ENCODE data around the gene HSH2D. TPM values are rescaled to one million over a fixed set of nuclear protein-coding genes. Genes with fewer than 3 reads are reported as not detected.

The HSH2D gene
- total RNA-seq, 6 donors from 2014 or later: 5.9 to 12.6 (median 8.2) TPM

DNA sequence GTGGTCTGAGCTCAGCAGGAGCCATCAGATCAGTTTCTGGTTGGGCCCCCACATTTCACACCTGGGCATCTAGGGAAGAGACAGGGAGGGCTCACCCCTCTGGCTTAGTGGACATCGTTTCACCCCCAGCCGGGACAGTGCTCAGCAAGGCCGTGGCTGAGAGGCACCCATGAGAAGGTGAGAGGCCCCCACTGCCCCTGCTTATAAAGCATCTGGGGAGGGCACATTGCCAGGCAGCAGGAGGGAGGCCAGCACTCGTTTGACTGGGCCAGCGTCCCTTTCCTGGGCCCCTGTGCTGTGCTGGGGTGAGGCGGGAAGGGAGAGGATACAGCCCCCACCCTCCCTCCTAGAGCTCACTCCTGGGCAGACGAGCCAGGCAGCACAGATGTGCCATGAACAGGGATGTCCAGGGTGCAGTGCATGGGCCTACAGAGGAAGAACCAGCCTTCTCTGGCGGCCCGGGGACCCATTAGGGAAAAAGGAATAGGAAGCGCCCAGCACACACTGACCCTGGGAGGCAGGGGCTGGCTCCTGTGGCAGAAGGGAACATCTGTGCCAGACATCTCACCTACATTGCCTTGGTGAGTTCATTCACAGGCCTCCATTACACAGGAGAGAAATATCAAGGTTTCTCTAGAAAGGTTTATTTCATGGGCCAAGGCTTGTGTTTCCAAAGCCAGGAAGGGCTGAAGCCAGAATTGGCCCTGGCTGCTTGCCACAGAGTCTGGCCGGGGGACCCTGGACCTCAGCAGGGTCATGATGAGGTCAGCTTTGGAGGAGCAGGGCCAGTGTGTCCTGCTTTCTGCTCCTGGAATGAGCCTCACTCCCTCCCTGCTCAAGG is 61.9 kb downstream of the HSH2D start:
- H3K36me3 ChIP-seq: peaks cover 21 to 94% (median 75%) of the 10 kb centered on the region in 4 donors
- ATAC-seq (ENCODE audit: low FRiP score in 2 of 2): no peak
- TF ChIP-seq POLR2AphosphoS5 (IDR thresholded peaks at IDR 0.05) (no peak), POLR2A (IDR thresholded peaks at IDR 0.05) (no peak), EP300 (IDR thresholded peaks at IDR 0.05) (no peak)
- no peak overlapping the region for H3K27ac ChIP-seq
- H3K9me3 ChIP-seq: no peaks in the 10 kb centered on the region
- no peaks in the 10 kb centered on the region for H3K27me3 ChIP-seq
- no peak overlapping the region for H3K4me3 ChIP-seq
- H3K4me1 ChIP-seq: peaks cover 3 to 6% (median 5%) of the 10 kb centered on the region in 4 donors
- 69 to 76% methylated on average over 5 to 11 of the region's 11 CpGs for WGBS, 2 donors
- no peak for DNase-seq

DNA sequence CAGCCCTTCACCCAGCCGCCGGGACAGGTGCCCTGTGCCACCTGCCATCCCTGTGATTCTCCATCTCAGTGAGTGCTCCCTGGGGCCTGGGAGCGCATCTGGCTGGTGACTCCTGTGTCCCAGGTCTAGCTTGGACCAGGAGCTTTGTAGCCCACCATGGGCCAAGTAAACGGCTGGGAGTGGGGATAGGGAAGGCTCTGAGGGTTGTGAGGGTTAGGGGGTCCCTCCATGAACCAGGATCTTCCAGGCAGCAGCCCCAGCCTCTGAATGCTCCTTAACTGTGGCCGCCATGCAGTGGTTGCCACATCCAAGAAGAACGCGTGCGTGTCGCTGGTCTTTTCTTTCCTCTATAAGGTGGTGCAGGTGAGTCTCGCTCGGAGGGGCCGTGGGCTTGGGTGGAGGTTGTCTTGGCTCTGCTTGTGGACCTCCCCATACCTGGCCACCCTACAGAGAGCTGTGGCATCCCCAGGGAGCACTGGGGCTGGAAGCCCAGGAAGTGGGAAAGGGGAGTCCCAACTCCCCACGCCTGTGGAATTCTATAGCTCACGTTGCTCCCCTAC is 62.6 kb downstream of the HSH2D start:
- TF ChIP-seq POLR2A (IDR thresholded peaks at IDR 0.05): no peak
- no peak for TF ChIP-seq CTCF (IDR thresholded peaks at IDR 0.05)
- TF ChIP-seq EP300 (IDR thresholded peaks at IDR 0.05): no peak
- TF ChIP-seq POLR2AphosphoS5 (IDR thresholded peaks at IDR 0.05): no peak
- WGBS, 2 donors: 94 to 96% methylated on average over 9 to 11 of the region's 14 CpGs
- peaks cover 21 to 93% (median 79%) of the 10 kb centered on the region in 4 donors for H3K36me3 ChIP-seq
- no peak overlapping the region for H3K4me3 ChIP-seq
- ATAC-seq (ENCODE audit: low FRiP score in 2 of 2): no peak
- no peaks in the 10 kb centered on the region for H3K9me3 ChIP-seq
- H3K4me1 ChIP-seq: no peaks in the 10 kb centered on the region
- no peaks in the 10 kb centered on the region for H3K27me3 ChIP-seq
- no peak for DNase-seq
- no peak overlapping the region for H3K27ac ChIP-seq

- peaks cover 21 to 97% (median 83%) of the 10 kb centered on the region in 4 donors for H3K36me3 ChIP-seq
- ATAC-seq (ENCODE audit: low FRiP score in 2 of 2) (no peak), DNase-seq (no peak)
- H3K9me3 ChIP-seq: no peaks in the 10 kb centered on the region
- H3K4me3 ChIP-seq: no peak overlapping the region
- 89 to 98% methylated on average over 7 of the region's 7 CpGs for WGBS, 2 donors
- no peaks in the 10 kb centered on the region for H3K4me1 ChIP-seq
- no peaks in the 10 kb centered on the region for H3K27me3 ChIP-seq
- no peak for TF ChIP-seq POLR2A (IDR thresholded peaks at IDR 0.05)
- no peak for TF ChIP-seq EP300 (IDR thresholded peaks at IDR 0.05)
- no peak for TF ChIP-seq POLR2AphosphoS5 (IDR thresholded peaks at IDR 0.05)
- no peak for TF ChIP-seq CTCF (IDR thresholded peaks at IDR 0.05)
- H3K27ac ChIP-seq: no peak overlapping the region
Measured at GRCh38 chr19:16206637-16207036, 63.2 kb downstream of the HSH2D start.

DNA sequence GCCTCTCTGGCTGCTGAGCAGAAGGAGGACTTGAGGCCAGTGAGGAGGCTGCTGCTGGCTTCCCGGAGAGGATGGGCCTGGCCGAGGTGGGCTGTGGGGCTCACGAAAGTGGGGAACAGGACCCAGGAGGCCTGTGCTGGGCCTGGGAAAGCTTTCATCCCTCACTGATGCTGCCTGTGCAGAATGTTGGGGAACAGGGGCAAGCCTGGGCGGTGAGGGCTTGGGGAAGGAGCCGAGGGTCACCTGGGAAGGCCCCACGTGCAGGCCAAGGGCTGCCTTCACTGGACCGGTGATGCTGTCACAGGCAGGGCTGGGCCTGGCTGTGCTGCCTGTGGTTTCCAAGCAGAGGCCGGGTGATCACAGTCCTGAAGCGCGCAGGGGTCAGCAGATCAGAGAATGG is 63.6 kb downstream of the HSH2D start:
- peak in 1 of 2 donors; percentile 11 for ATAC-seq (ENCODE audit: low FRiP score in 2 of 2)
- 96 to 98% methylated on average over 6 to 10 of the region's 10 CpGs for WGBS, 2 donors

More for the DNA sequence above, 63.6 kb downstream of the HSH2D start:
- Histone ChIP-seq H3K27ac (no peak overlapping the region), H3K9me3 (no peaks in the 10 kb centered on the region), H3K27me3 (no peaks in the 10 kb centered on the region), H3K4me3 (no peak overlapping the region), H3K36me3 (peaks cover 21 to 97% (median 81%) of the 10 kb centered on the region in 4 donors), H3K4me1 (no peaks in the 10 kb centered on the region)
- TF ChIP-seq POLR2AphosphoS5 (IDR thresholded peaks at IDR 0.05) (no peak), CTCF (IDR thresholded peaks at IDR 0.05) (no peak), EP300 (IDR thresholded peaks at IDR 0.05) (no peak), POLR2A (IDR thresholded peaks at IDR 0.05) (no peak)
- peak in 1 of 2 donors; percentile 52 for DNase-seq
